ENCODE data around the gene ZFYVE28. TPM values are rescaled to one million over a fixed set of nuclear protein-coding genes. Genes with fewer than 3 reads are reported as not detected.
A peak's percentile ranks its signal among the peaks of the same experiment; 100 is the strongest.

ZFYVE28 gene
- total RNA-seq, 1 donor from 2014 or later, result 0.39 TPM

DNA sequence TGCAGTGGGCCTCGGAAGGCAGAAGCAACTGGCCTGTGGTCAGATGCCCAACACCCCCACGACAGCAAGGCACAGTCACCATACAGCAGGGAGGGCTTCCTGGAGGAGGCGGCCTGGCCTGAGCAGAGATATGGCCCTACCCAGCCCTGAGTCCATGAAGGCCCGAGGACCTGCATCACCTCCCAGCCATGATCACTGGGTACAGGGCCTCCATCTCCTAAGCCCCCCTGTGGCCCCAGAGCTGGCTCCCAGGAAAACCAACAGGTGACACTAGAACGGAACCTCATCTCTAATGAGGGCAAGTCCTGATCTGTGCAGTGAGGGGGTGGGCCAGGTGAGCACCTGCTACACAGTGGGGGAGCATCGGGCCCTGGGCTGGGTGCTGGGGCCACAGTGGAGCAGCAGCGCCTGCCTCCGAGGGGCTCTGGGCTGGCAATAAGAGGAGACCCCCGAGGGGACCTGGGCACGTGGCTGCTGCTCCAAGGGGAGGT, 130.3 kb downstream of the ZFYVE28 start:
- H3K4me2 ChIP-seq, result no peak overlapping the region
- H3K4me1 Mint-ChIP-seq, result peaks cover 20% of the 10 kb centered on the region

GRCh38 chr4:2287594-2287915, 130.9 kb downstream of the ZFYVE28 start:
- no peaks in the 10 kb centered on the region for H3K27me3 ChIP-seq
- Mint-ChIP-seq H3K27me3 (ENCODE audit: insufficient read depth, low read depth) (peaks cover 11% of the 10 kb centered on the region), H3K27ac (no peak overlapping the region), H3K36me3 (no peaks in the 10 kb centered on the region), H3K4me3 (no peak overlapping the region), H3K4me1 (peaks cover 17% of the 10 kb centered on the region), H3K9me3 (peaks cover 3% of the 10 kb centered on the region)
- DNase-seq (ENCODE audit: low spot score), result no peak
- no peak overlapping the region for H3K27ac ChIP-seq
- H3K9ac ChIP-seq, result no peak overlapping the region
- H3K79me2 ChIP-seq (ENCODE audit: low read depth), result no peaks in the 10 kb centered on the region
- H3F3A ChIP-seq (ENCODE audit: low read depth), result no peaks in the 10 kb centered on the region
- no peaks in the 10 kb centered on the region for H4K20me1 ChIP-seq (ENCODE audit: low read depth)
- H3K36me3 ChIP-seq, result no peaks in the 10 kb centered on the region
- no peak overlapping the region for H3K4me3 ChIP-seq
- H3K4me2 ChIP-seq, result peak overlapping the region; percentile 27
- TF ChIP-seq EZH2 (IDR thresholded peaks at IDR 0.05), result no peak
- TF ChIP-seq EZH2phosphoT487 (IDR thresholded peaks at IDR 0.05), result no peak
- no peak for TF ChIP-seq CTCF (IDR thresholded peaks at IDR 0.05)
- H2AFZ ChIP-seq (replicated peaks), result peak overlapping the region; percentile 13
- peaks cover 19% of the 10 kb centered on the region for H3K4me1 ChIP-seq
- H3K9me3 ChIP-seq (ENCODE audit: low read depth), result no peaks in the 10 kb centered on the region

More for the DNA sequence above, 130.3 kb downstream of the ZFYVE28 start:
- H3K36me3 Mint-ChIP-seq, result no peaks in the 10 kb centered on the region
- Histone ChIP-seq H3K4me3 (no peak overlapping the region), H3K27ac (no peak overlapping the region), H3K9ac (no peak overlapping the region), H3K9me3 (ENCODE audit: low read depth) (no peaks in the 10 kb centered on the region), H3K79me2 (ENCODE audit: low read depth) (no peaks in the 10 kb centered on the region), H3K4me1 (peaks cover 19% of the 10 kb centered on the region), H3F3A (ENCODE audit: low read depth) (no peaks in the 10 kb centered on the region), H2AFZ (replicated peaks) (no peak overlapping the region), H3K36me3 (no peaks in the 10 kb centered on the region), H3K27me3 (no peaks in the 10 kb centered on the region), H4K20me1 (ENCODE audit: low read depth) (no peaks in the 10 kb centered on the region)
- TF ChIP-seq CTCF (IDR thresholded peaks at IDR 0.05) (no peak), EZH2phosphoT487 (IDR thresholded peaks at IDR 0.05) (no peak), EZH2 (IDR thresholded peaks at IDR 0.05) (no peak)
- no peak overlapping the region for H3K27ac Mint-ChIP-seq
- DNase-seq (ENCODE audit: low spot score), result no peak
- peaks cover 3% of the 10 kb centered on the region for H3K9me3 Mint-ChIP-seq
- H3K27me3 Mint-ChIP-seq (ENCODE audit: insufficient read depth, low read depth), result peaks cover 9% of the 10 kb centered on the region
- H3K4me3 Mint-ChIP-seq, result no peak overlapping the region

- Histone ChIP-seq H3K27me3 (no peaks in the 10 kb centered on the region), H3K79me2 (ENCODE audit: low read depth) (no peaks in the 10 kb centered on the region), H3K9ac (no peak overlapping the region), H4K20me1 (ENCODE audit: low read depth) (no peaks in the 10 kb centered on the region), H3K4me2 (peak overlapping the region; percentile 27), H3K4me1 (peaks cover 19% of the 10 kb centered on the region), H3K9me3 (ENCODE audit: low read depth) (no peaks in the 10 kb centered on the region), H3K36me3 (no peaks in the 10 kb centered on the region), H2AFZ (replicated peaks) (peak overlapping the region; percentile 13), H3K4me3 (no peak overlapping the region), H3F3A (ENCODE audit: low read depth) (no peaks in the 10 kb centered on the region), H3K27ac (no peak overlapping the region)
- Mint-ChIP-seq H3K4me3 (no peak overlapping the region), H3K9me3 (peaks cover 3% of the 10 kb centered on the region), H3K27ac (no peak overlapping the region), H3K27me3 (ENCODE audit: insufficient read depth, low read depth) (peaks cover 16% of the 10 kb centered on the region), H3K4me1 (peaks cover 12% of the 10 kb centered on the region), H3K36me3 (no peaks in the 10 kb centered on the region)
- TF ChIP-seq CTCF (IDR thresholded peaks at IDR 0.05) (no peak), EZH2 (IDR thresholded peaks at IDR 0.05) (no peak), EZH2phosphoT487 (IDR thresholded peaks at IDR 0.05) (no peak)
- DNase-seq (ENCODE audit: low spot score), result peak; percentile 45
These were observed 131.4 kb downstream of the ZFYVE28 start for GRCh38 chr4:2286904-2287593.
